GM21390 (cell line): Measurements from ENCODE around the gene RAPGEF3.
A peak's percentile ranks its signal among the peaks of the same experiment; 100 is the strongest.

Experiments used
- ATAC-seq: cut with Tn5 transposase; IDR thresholded peaks from one replicate; pipeline ENCODE4 v1.9.1; 2021; ENCODE audit not compliant: unreplicated experiment

Gene RAPGEF3

GRCh38 chr12:47758834-47759690 is at the start of gene RAPGEF3:
Gene RAPGEF3, minus strand, starts transcription at chr12:47758880. Its CDS starts 324 bp downstream, at chr12:47758556.
- peak; percentile 69 for ATAC-seq

DNA sequence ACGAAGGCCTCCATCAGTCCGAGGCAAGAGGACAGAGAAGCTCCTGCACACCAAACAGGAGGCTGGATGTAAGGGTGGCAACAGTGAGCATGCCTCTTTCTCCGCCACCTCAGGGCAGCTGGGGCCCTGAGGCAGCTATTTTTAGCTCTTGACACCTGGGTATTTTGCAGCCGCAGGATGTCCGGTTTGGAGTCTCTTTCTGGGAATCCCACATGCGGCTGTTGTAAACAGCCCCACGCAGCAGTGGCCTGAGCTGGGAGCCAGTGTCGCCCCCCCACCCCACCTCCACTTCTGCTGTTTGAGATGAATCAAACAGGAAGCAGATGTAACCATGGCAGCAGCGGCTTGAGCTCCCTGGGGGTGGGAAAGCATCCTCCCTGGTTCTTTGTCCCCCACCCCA is 49.4 kb upstream of the RAPGEF3 start:
- no peak for ATAC-seq

DNA sequence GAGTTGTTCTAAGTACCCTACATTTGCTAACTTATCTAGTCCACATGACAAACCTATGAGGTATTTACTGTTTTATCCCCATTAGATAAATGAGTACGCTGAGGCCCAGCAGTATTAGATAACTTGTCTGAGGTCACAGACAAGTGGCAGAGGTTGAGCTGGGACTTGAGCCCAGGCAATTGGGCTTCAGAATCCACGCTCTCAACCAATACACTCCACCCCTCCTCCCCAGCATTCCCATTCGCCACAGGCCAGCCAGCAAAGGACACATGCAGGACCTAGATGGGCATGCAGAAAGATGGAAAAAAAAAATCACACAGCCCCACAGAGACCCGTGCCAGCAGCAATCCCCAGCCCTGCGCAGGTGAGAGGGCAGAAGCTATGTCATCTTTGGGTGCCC is 48.7 kb upstream of the RAPGEF3 start:
- no peak for ATAC-seq

DNA sequence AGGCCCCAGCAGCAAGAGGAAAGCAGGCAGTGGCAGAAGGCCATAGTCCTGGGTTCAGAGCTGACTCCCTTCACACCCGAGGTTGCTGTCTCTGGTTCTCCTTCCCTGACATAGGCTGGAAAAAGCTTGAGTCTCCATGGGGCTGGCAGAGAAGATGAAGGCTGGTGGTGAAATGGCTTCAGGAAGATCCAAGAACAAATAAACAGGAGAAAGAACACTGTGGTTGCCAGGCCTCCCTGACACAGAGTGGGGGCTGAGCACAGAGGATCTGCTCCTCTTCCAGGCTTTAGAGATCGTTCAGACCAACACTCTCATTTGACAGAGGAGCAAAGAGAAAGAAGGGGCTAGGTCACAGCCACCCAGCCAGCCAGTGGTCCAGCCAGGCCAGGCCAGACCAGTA is 46.7 kb upstream of the RAPGEF3 start:
- ATAC-seq: no peak

DNA sequence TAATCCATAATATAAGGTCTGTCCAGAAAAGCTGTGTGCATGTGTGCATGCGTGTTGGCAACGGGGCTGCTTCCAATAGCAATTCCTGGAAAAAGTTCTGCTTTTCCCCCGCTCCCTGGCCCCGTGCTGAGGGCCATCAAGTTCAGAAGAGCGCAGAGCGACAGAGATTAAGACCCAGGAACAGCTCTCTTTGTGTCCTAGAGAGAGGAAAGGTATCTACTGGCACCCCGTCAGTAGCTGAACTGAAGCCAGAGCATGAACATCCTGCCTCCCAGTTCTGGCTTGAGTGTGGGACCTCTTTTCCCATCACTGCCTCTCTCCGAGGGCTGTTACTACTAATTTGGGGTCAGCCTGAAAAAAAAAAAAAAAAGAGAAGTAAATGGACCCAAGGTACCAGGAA is 45.5 kb upstream of the RAPGEF3 start:
- ATAC-seq: no peak

DNA sequence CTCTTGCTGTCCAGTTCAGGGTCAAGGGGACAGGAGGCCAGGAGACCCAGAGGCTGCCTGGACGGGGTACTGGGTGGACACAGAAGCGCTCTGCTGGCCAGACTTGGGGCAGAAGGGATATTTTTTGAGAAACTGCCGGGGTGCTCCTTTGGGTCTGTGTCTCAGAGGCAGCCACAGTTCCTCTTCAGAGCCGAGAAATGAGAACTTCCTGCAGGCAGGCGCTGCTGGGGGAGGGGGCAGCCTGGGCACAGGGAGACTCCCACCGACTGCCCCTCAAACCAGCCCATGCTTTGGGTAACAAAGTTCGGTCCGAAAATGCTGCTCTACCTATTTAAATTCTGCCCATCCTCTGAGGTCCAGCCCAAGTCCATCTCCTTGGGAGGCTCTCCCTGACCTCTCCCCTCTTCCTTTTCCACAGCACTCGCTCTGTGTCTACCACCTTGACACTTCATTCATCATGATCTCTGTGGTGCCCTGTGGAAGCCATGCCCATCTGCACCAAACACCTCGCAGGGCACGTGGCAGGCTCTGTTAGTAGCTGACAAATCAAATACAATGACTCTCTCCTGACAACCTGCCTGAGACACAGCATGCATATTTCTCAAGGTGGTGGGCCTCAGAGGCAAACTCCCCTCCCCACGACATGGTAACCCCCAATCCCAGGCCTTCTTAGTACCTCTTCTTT is 44.7 kb upstream of the RAPGEF3 start:
- ATAC-seq: no peak

DNA sequence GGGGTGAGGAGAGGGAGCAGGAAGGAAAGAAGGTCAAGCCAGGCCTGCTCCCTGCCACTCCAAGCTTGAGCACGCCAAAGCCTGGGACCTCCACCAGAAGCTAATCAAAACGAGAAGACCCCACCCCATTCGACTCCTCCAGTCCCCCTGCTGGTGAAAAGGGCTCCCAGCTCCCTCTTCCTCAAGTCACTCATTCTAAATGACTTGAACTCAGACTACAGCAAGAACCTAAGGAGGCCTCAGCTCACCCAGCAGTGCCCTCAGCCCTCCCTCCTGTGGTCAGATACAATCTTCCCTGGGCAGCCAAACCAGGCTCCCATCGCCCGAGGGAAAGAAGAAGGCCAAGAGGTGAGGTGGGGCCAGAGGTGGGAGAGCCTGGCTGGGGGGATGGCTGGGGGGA is 43.6 kb upstream of the RAPGEF3 start:
- no peak for ATAC-seq

DNA sequence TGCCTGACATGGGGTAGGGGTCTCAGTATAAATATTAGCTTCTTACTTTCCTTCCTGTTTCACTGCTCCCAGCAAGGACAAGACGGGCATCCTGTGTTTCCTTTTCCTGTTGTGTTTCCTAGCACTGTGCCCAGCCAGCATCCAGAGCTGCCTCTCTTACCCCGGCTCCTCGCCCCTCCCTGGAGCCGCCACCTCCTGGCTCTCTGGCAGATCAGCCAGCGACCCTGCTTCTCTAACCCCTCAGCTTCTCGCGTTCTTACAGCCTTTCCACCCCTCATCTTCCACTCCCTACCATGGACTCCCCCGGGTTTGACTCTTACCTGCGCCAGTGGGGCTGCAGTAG is 43.2 kb upstream of the RAPGEF3 start:
- no peak for ATAC-seq

- no peak for ATAC-seq
Observed at GRCh38 chr12:47801170-47801903, 42.7 kb upstream of the RAPGEF3 start.

DNA sequence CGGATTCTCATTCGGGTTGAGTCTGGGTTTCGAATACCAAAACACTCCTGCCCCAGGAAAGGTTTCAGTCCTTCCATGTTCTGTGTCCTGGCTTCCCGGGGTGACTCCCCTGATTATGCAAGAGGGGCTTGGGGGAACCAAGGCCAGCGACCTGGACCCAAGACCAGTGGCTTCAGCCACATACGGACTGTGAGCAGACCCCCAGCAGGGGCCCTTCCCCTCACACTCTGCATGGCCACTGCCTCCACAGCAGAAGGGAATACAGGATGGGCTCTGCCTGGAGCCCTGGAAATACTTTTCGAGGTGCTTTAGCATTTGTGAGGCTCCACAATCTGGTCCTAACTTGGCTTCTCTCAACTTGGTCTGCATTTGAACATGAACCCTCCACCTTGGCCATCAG is 41.9 kb upstream of the RAPGEF3 start:
- ATAC-seq: no peak

DNA sequence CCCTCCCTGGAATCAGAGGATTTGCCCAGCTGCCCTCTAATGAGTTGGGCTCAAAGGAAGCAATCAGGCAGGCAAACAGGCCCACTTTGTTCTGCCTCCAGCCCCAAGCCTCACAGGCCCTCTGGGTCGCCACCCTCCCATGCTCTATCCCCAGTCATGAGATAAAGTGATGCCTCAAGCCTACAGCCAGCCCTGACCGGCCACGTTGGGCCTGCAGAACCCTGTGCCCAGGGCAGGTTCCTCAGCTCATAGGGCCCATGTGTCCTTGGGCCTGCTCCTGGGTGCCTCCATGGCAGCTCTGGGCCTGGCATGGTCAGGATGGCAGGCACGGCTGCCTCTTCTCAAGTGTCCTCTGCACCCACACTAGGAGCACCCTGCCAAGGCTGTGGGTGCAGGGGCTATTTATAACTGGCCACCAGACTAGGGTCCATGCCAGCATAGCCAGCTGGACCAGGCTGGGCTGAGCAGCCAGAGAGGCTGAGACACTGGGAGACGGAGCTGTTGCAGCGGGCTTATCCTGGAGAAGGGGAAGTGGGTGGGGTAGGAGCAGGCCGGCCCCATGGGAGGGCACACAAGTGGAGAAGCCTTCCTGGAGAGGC is 40.8 kb upstream of the RAPGEF3 start:
- ATAC-seq: no peak

DNA sequence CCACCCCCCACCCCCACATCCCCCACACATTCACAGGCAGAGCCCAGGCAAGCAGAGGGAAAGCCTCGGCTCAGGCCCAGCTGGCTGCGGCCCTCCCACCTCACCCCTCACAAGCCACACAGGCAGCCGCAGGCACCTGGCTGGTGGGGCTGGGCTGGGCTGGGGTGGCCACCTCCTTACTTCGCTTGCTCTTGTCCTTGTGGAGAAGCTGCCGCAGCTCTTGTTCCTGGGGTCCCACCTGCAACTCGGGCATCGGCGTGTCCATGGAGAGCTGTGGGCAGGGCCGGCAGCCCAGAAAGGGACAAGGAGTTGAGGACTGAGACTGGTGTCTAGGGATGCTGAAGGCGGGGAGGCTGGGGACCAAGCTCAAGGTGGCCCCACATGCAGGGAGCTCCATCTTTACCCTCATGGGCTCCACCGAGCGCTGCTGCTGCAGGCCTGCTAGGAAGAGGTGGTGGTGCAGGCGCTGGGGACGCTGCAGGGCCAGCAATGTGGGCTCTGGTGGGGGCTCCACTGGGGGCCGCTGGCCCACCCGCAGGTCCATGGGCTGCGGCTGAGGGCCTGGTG is 39.8 kb upstream of the RAPGEF3 start:
- no peak for ATAC-seq

GRCh38 chr12:47797441-47797840 is 38.8 kb upstream of the RAPGEF3 start:
- ATAC-seq: no peak

DNA sequence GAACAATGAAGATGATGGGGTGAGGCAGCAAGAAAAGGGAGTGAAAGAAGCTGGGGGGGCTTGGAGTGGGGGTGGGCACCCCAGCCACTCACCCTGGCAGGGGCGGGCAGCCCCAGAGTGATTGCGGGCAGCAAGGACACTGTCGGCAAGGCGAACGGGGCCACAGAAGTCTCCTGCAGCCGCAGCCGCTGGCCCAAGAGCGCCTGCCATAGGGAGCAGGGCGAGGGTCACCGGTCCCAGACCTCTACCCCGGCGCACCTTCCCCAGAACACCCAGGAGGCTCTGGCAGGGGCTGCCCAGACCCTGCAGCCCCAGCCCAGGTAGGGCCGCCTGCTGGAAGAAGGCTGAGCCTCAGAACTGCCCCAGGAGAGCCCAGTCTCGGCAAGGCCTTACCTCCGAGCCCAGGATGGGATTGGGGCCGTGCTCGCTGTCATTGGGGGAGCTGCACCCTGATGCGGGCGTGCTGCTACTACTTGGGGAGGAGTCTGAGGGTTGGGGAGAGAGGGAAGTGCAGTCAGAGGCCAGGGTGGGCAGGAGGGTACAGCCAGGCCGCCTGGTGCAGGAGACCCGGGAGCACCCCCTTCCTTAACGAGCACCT is 37.2 kb upstream of the RAPGEF3 start:
- no peak for ATAC-seq

DNA sequence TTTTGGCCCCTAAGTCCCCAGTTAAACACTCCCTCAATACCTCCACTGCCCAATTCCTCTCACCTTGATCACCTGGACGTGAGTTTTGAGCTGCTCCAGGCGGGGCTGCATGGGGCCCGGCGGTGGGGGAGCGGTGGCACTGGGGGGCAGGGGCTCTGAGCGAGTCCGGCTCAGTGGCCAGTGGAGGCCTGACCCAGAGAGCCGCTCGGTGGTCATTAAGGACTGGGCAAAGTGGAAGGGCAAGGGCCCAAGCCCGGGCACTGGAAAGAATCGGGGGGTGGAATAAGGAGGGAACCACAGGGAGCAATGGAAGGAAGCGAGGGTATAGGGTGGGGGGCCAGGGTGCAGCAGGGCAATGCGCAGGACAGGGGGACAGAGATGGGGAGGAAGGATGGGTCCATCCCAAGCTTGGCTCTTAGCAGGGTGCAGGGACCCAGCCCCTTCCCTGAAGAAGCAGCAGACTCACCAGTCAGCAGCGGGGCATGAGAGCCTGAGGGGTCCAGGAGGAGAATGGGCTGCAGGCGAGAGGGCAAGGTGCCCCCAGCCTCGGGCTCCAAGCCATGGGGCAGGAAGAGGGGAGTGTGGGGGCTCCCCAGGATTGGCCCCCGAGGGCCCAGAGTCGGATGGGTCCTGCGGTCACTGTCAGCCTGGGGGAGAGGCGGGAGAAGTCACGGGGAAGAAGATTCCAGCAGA is 36.6 kb upstream of the RAPGEF3 start:
- ATAC-seq: no peak

- no peak for ATAC-seq
Observed at GRCh38 chr12:47794679-47795078, 36.0 kb upstream of the RAPGEF3 start.

DNA sequence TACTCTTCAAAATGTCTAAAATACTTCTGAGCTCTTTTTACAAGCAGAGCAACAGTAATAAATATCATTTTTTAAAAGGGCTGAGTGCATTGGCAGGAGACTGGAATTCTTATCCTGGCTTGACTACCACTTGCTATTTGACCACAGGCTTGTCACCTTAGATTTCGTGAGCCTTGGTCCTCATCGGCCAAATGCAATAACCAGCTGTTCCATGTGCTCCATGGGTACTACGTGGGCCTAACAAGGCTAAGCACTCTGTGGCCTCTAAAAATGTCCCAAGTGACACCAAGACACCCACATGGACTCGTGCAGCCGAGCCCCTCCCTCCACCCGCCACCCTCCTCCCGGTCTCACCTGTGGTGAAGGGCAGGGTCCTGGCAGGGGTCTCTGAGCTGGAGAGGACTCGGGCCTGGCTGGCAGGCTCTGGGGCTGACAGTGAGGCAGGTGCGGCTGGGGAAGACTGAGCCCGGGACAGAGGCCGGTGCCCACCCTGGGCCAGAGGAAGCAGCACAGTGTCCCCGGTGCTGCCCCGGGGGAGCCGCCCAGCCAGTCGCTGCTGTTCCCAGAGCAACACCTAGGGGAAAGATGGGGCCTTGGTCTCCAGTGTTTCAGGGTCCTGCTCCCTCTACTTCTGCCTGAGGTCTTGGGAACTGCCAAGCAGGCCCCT is 34.5 kb upstream of the RAPGEF3 start:
- ATAC-seq: no peak

- ATAC-seq: no peak
Observed at GRCh38 chr12:47791874-47792273, 33.2 kb upstream of the RAPGEF3 start.

GRCh38 chr12:47791351-47791746 is 32.7 kb upstream of the RAPGEF3 start:
- ATAC-seq: no peak
